Heart left ventricle (tissue), 13 donors: ENCODE results near the gene RBM38.

Experiments used
- CTCF ChIP-seq, 12 donors: fragments of 200-600 bp; sonication (generic) in 4 of 12; IDR thresholded peaks; one replicate each; pipeline versions ENCODE4 v1.5.0 to v1.8.0; 2018 to 2022; ENCODE audit warnings: antibody characterized with exemption in 12 of 12, mild to moderate bottlenecking in 5 of 12
- POLR2A ChIP-seq, 2 donors: fragments of 450-650 bp; IDR thresholded peaks; one replicate each; pipeline ENCODE4 v1.6.1; 2017; ENCODE audit warnings: antibody characterized with exemption in 2 of 2, mild to moderate bottlenecking in 2 of 2, moderate library complexity in 2 of 2
- donor health status: ischemic (EF 13 %, LVEDD 7.1; RV severe dilation, severe dysfunction).
- donor health status: DM: no; HTN: yes; CAD: no.
- donor health status: DM: no; HTN: no; CAD: no.
- donor health status: ischemic (EF 25% LVEDD 6.9; RV normal size, moderate dysfunction).
- donor health status: ischemic (EF 25% LVEDD 5.7; RV mildly dilated, moderate dysfunction).
- donor health status: ischemic (EF 35%, LVEDD 5.7; RV mildly dilated, moderate dysfunction).
- donor health status: nonischemic (EF 11% LVEDD 7.7; RV severe dilation, severe dysfunction).
- donor health status: DM: yes; HTN: yes; CAD: no.
- donor health status: PGD.
- donor health status: ischemic (EF 29% LVEDD 5.4; RV normal size, mild dysfunction).
- donor health status: nonischemic (EF 23%, LVEDD 6.1; RV moderate dilation, normal function).

GRCh38 chr20:57404006-57404405, 12.8 kb downstream of the RBM38 start:
- TF ChIP-seq CTCF (IDR thresholded peaks at IDR 0.05) (no peak), POLR2A (IDR thresholded peaks at IDR 0.05) (no peak)
